Smooth muscle cell (in vitro differentiated cells): ENCODE measurements around the gene PGAP2. TPM values are rescaled to one million over a fixed set of nuclear protein-coding genes. Genes with fewer than 3 reads are reported as not detected.

Experiments
- DNase-seq: peaks from one replicate; lab custom pipeline; 2025; ENCODE audit not compliant: unreplicated experiment; lab: John Stamatoyannopoulos, UW
- H2AFZ ChIP-seq: fragments of 200-600 bp; sonication (generic); 2 replicates; pipeline ENCODE4 v1.6.0; 2016; ENCODE audit warnings: antibody characterized with exemption, low read depth, mild to moderate bottlenecking
- H3F3A ChIP-seq: fragments of 200-600 bp; sonication (generic); 2 replicates; pipeline ENCODE4 v1.6.0; 2017; ENCODE audit warnings: antibody characterized with exemption, low read depth
- H3K27ac ChIP-seq: fragments of 200-600 bp; sonication (generic); 2 replicates; pipeline ENCODE4 v1.5.1; 2016; ENCODE audit warnings: low read depth, mild to moderate bottlenecking
- H3K27me3 ChIP-seq: fragments of 200-600 bp; sonication (generic); 2 replicates; pipeline ENCODE4 v1.6.1; 2016; ENCODE audit warnings: low read depth, mild to moderate bottlenecking
- H3K36me3 ChIP-seq: fragments of 200-600 bp; sonication (generic); 2 replicates; pipeline ENCODE4 v1.5.1; 2016; ENCODE audit warnings: low read depth
- H3K4me1 ChIP-seq: fragments of 200-600 bp; sonication (generic); 2 replicates; pipeline ENCODE4 v1.5.1; 2016; ENCODE audit warnings: low read depth
- H3K4me2 ChIP-seq: fragments of 200-600 bp; sonication (generic); 2 replicates; pipeline ENCODE4 v1.6.0; 2016; ENCODE audit warnings: mild to moderate bottlenecking
- H3K4me3 ChIP-seq: fragments of 200-600 bp; sonication (generic); 2 replicates; pipeline ENCODE4 v1.5.1; 2016; ENCODE audit warnings: mild to moderate bottlenecking
- H3K79me2 ChIP-seq: fragments of 200-600 bp; sonication (generic); 2 replicates; pipeline ENCODE4 v1.6.0; 2016; ENCODE audit warnings: low read depth, mild to moderate bottlenecking
- H3K9ac ChIP-seq: fragments of 200-600 bp; sonication (generic); 2 replicates; pipeline ENCODE4 v1.6.0; 2016; ENCODE audit warnings: low read depth
- H3K9me3 ChIP-seq: fragments of 200-600 bp; sonication (generic); replicated peaks from 2 replicates; pipeline ENCODE4 v1.5.1; 2016; ENCODE audit warnings: low read depth
- H4K20me1 ChIP-seq: fragments of 200-600 bp; sonication (generic); 2 replicates; pipeline ENCODE4 v1.6.0; 2016; ENCODE audit warnings: low read depth
- CTCF ChIP-seq: fragments of 200-600 bp; sonication (generic); IDR thresholded peaks from 2 replicates; pipeline ENCODE4 v1.5.1; 2017; ENCODE audit warnings: borderline replicate concordance, mild to moderate bottlenecking, antibody characterized with exemption; ENCODE audit not compliant: insufficient read depth, poor library complexity, severe bottlenecking
- WGBS: methylation state at CpG from one replicate; pipeline ENCODE4 v1.1.7; 2016; ENCODE audit warnings: low lambda C conversion rate; 5-methylcytosine and 5-hydroxymethylcytosine counted together
- polyA plus RNA-seq: library from polyadenylated mRNA; unstranded; fragments of >200 nt; fragmentation: Nextera tagmentation; extraction: Ambion mirVana; gene quantifications from 2 replicates; pipeline ENCODE4 v1.2.1, GENCODE V29; 2016
- total RNA-seq: library from RNA; depleted of rRNA; stranded (reverse); fragments of >200 nt; gene quantifications from 2 replicates; pipeline ENCODE4 v1.2.3, GENCODE V29; 2014

PGAP2 gene
- total and polyA plus RNA-seq, 2 experiments from 2014 or later: 8.7 to 10.9 TPM

- no peaks in the 10 kb centered on the region for H3K9me3 ChIP-seq
- no peak overlapping the region for H3K9ac ChIP-seq
- TF ChIP-seq CTCF: no peak
- no peaks in the 10 kb centered on the region for H3K36me3 ChIP-seq
- H3K4me3 ChIP-seq: no peak overlapping the region
- H3F3A ChIP-seq: peaks cover 10% of the 10 kb centered on the region
- no peaks in the 10 kb centered on the region for H3K27me3 ChIP-seq
- H3K4me2 ChIP-seq: no peak overlapping the region
- H4K20me1 ChIP-seq: peaks cover 75% of the 10 kb centered on the region
- WGBS: 88% methylated on average over 1 of the region's 1 CpG
- peaks cover 78% of the 10 kb centered on the region for H3K79me2 ChIP-seq
- no peak overlapping the region for H3K27ac ChIP-seq
- no peak overlapping the region for H2AFZ ChIP-seq
- H3K4me1 ChIP-seq: peaks cover 14% of the 10 kb centered on the region
- DNase-seq: no peak
Observed at GRCh38 chr11:3837793-3838192, 29.4 kb downstream of the PGAP2 start.

- Histone ChIP-seq H3K9ac (no peak overlapping the region), H3K4me3 (no peak overlapping the region), H4K20me1 (peaks cover 68% of the 10 kb centered on the region), H3K4me2 (peak overlapping the region; percentile 84), H3K79me2 (peaks cover 71% of the 10 kb centered on the region), H3K27ac (no peak overlapping the region), H3K9me3 (no peaks in the 10 kb centered on the region), H3K27me3 (no peaks in the 10 kb centered on the region), H3F3A (peaks cover 8% of the 10 kb centered on the region), H2AFZ (no peak overlapping the region), H3K36me3 (no peaks in the 10 kb centered on the region), H3K4me1 (peaks cover 14% of the 10 kb centered on the region)
- WGBS: 94% methylated on average over 2 of the region's 2 CpGs
- DNase-seq: no peak
- no peak for TF ChIP-seq CTCF
Observed at GRCh38 chr11:3838504-3838903, 30.1 kb downstream of the PGAP2 start.

GRCh38 chr11:3840004-3840869 is 31.9 kb downstream of the PGAP2 start:
- Histone ChIP-seq H3K9ac (peak overlapping the region; percentile 82), H3K4me1 (peaks cover 11% of the 10 kb centered on the region), H3F3A (peaks cover 4% of the 10 kb centered on the region), H4K20me1 (peaks cover 50% of the 10 kb centered on the region), H3K27ac (peak overlapping the region; percentile 56), H3K36me3 (no peaks in the 10 kb centered on the region), H3K9me3 (no peaks in the 10 kb centered on the region), H3K4me3 (peak overlapping the region; percentile 99), H3K4me2 (peak overlapping the region; percentile 84), H2AFZ (peak overlapping the region; percentile 79), H3K79me2 (peaks cover 54% of the 10 kb centered on the region), H3K27me3 (no peaks in the 10 kb centered on the region)
- no peak for TF ChIP-seq CTCF
- DNase-seq: peak; percentile 76
- WGBS: 8% methylated on average over 20 of the region's 46 CpGs
